Keratinocyte (primary cell): Measurements from ENCODE around the gene NAA10. TPM values are rescaled to one million over a fixed set of nuclear protein-coding genes. Genes with fewer than 3 reads are reported as not detected.

Source experiments
- DNase-seq: peaks from one replicate; pipeline ENCODE4 v3.0.0-alpha.2; 2011; ENCODE audit warnings: low read depth, missing footprints, low spot score
- FAIRE-seq: peaks from 2 replicates; lab custom pipeline; 2011; peaks lifted over from hg19 to GRCh38; lab: Jason Lieb, UNC
- H2AFZ ChIP-seq: 2 replicates; pipeline ENCODE4 v1.6.0; 2012; ENCODE audit warnings: low read length, control low read depth, inconsistent platforms; ENCODE audit not compliant: control insufficient read depth
- H3K27ac ChIP-seq: 2 replicates; pipeline ENCODE4 v1.5.1; 2011; ENCODE audit warnings: low read length; ENCODE audit not compliant: control insufficient read depth, insufficient read depth
- H3K27me3 ChIP-seq: 3 replicates; pipeline ENCODE4 v1.6.0; 2011; ENCODE audit warnings: low read length; ENCODE audit not compliant: control insufficient read depth, insufficient read depth; ENCODE audit errors: extremely low read depth
- H3K36me3 ChIP-seq, 2 experiments: 2 replicates in 1 of 2; 3 replicates in 1 of 2; pipeline ENCODE4 v1.5.1; 2011; ENCODE audit warnings: low read length in 2 of 2, mild to moderate bottlenecking in 1 of 2; ENCODE audit not compliant: control insufficient read depth in 2 of 2, insufficient read depth in 2 of 2; ENCODE audit errors: extremely low read depth in 1 of 2
- H3K4me1 ChIP-seq: 3 replicates; pipeline ENCODE4 v1.5.1; 2011; ENCODE audit warnings: low read length; ENCODE audit not compliant: control insufficient read depth, insufficient read depth; ENCODE audit errors: extremely low read depth
- H3K4me2 ChIP-seq: 3 replicates; pipeline ENCODE4 v1.6.0; 2011; ENCODE audit warnings: low read depth, low read length; ENCODE audit not compliant: control insufficient read depth, insufficient read depth; ENCODE audit errors: extremely low read depth
- H3K4me3 ChIP-seq, 3 experiments: fragments of 200-600 bp in 1 of 3; sonication (generic) in 1 of 3; 2 replicates in 2 of 3; 3 replicates in 1 of 3; pipeline ENCODE4 v1.5.1; 2011 to 2016; ENCODE audit warnings: low read length in 3 of 3, mild to moderate bottlenecking in 3 of 3, control low read depth in 2 of 3, inconsistent platforms in 1 of 3, low read depth in 1 of 3, mixed read lengths in 1 of 3, mixed run types in 1 of 3, moderate library complexity in 1 of 3; ENCODE audit not compliant: control insufficient read depth in 2 of 3, insufficient read depth in 2 of 3; ENCODE audit errors: extremely low read depth in 1 of 3
- H3K79me2 ChIP-seq: 2 replicates; pipeline ENCODE4 v1.6.0; 2012; ENCODE audit warnings: low read length; ENCODE audit not compliant: control insufficient read depth, insufficient read depth
- H3K9ac ChIP-seq: 3 replicates; pipeline ENCODE4 v1.6.0; 2011; ENCODE audit warnings: low read length; ENCODE audit not compliant: control insufficient read depth, insufficient read depth; ENCODE audit errors: extremely low read depth
- H3K9me1 ChIP-seq: 3 replicates; pipeline ENCODE4 v1.6.0; 2011; ENCODE audit warnings: low read length; ENCODE audit not compliant: control insufficient read depth, insufficient read depth; ENCODE audit errors: extremely low read depth
- H3K9me3 ChIP-seq: 2 replicates; pipeline ENCODE4 v1.5.1; 2012; ENCODE audit warnings: low read depth, low read length; ENCODE audit not compliant: control insufficient read depth
- H4K20me1 ChIP-seq: 3 replicates; pipeline ENCODE4 v1.6.0; 2011; ENCODE audit warnings: low read length; ENCODE audit not compliant: control insufficient read depth, insufficient read depth; ENCODE audit errors: extremely low read depth
- EZH2 ChIP-seq: IDR thresholded peaks from one replicate; pipeline ENCODE4 v1.6.1; 2012; ENCODE audit warnings: inconsistent platforms, mild to moderate bottlenecking, low read length, moderate library complexity
- dilution Hi-C: fragments of 300-500 bp; cut with MboI; formaldehyde crosslinking; loops from one replicate; pipeline ENCODE4 v1.7.0; 2020; ENCODE audit warnings: low sequenced_read_pairs; ENCODE audit not compliant: extremely low pct_ligation_motif_present
- polyA plus RNA-seq, 5 experiments: library from polyadenylated mRNA; depleted of rRNA in 3 of 5; stranded (reverse) in 3 of 5; stranded (forward) in 1 of 5; unstranded in 1 of 5; fragments of >200 nt; gene quantifications; 1 replicate in 1 of 5; 2 replicates in 3 of 5; 3 replicates in 1 of 5; pipeline versions ENCODE4 v1.2.1 to v1.2.3, GENCODE V29; 2011 to 2012; ENCODE audit warnings: missing spikeins in 2 of 5, low read depth in 1 of 5, low replicate concordance in 1 of 5
- TF ChIP-seq, protein P1 (sequence below), 3 experiments: IDR thresholded peaks in 1 of 3; conservative IDR thresholded peaks in 1 of 3; optimal IDR thresholded peaks in 1 of 3; 2 replicates in 2 of 3; 3 replicates in 1 of 3; pipeline versions ENCODE3 to v1.5.1; 2011; ENCODE audit warnings: low read length in 3 of 3, mild to moderate bottlenecking in 3 of 3, moderate library complexity in 2 of 3, control low read depth in 1 of 3, inconsistent platforms in 1 of 3; ENCODE audit not compliant: insufficient read depth in 2 of 3; ENCODE audit errors: extremely low read depth in 1 of 3

NAA10 gene
- polyA plus RNA-seq, 1 donor (not counting 4 experiments of a cell fraction or from before 2014, with no cell fraction given), result 103 TPM

DNA sequence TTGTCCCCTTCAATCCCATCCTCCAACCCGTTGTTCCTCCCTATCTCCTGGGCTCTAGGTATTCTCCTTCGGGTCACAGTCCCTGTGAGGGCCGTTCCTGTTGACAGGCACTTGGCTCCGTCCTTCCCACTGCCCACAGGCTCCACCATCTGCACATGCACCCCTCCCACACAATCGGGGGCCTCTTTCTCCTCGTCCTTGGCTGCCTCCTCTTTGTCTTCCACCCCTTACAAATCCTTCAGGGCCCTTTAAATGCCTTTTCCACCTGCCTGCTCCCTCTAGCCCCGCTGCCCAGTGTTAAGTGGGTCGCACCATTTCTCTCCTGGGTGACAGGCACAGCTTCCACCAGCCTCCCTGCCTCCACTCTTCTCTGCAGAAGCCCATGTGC is 33.1 kb downstream of the NAA10 start:
- no peaks in the 10 kb centered on the region for H3K9me1 ChIP-seq
- FAIRE-seq (no peak), DNase-seq (no peak)
- dilution Hi-C loops, result no loop called here
- H4K20me1 ChIP-seq, result no peaks in the 10 kb centered on the region
- no peaks in the 10 kb centered on the region for H3K79me2 ChIP-seq
- no peaks in the 10 kb centered on the region for H3K36me3 ChIP-seq
- no peaks in the 10 kb centered on the region for H3K9me3 ChIP-seq
- TF ChIP-seq, protein P1, sequence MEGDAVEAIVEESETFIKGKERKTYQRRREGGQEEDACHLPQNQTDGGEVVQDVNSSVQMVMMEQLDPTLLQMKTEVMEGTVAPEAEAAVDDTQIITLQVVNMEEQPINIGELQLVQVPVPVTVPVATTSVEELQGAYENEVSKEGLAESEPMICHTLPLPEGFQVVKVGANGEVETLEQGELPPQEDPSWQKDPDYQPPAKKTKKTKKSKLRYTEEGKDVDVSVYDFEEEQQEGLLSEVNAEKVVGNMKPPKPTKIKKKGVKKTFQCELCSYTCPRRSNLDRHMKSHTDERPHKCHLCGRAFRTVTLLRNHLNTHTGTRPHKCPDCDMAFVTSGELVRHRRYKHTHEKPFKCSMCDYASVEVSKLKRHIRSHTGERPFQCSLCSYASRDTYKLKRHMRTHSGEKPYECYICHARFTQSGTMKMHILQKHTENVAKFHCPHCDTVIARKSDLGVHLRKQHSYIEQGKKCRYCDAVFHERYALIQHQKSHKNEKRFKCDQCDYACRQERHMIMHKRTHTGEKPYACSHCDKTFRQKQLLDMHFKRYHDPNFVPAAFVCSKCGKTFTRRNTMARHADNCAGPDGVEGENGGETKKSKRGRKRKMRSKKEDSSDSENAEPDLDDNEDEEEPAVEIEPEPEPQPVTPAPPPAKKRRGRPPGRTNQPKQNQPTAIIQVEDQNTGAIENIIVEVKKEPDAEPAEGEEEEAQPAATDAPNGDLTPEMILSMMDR (optimal IDR thresholded peaks at IDR 0.05 in 1 of 3, IDR thresholded peaks at IDR 0.05 in 1 of 3, conservative IDR thresholded peaks at IDR 0.05 in 1 of 3; ENCODE audit: extremely low read depth in 1 of 3, insufficient read depth in 2 of 3, low read length in 3 of 3), result no peak
- no peak for TF ChIP-seq EZH2
- H3K27ac ChIP-seq, result no peak overlapping the region
- no peaks in the 10 kb centered on the region for H3K27me3 ChIP-seq
- H3K4me3 ChIP-seq, result no peak overlapping the region
- H3K4me2 ChIP-seq, result no peak overlapping the region
- no peak overlapping the region for H3K9ac ChIP-seq
- H3K4me1 ChIP-seq, result peaks cover 8% of the 10 kb centered on the region
- no peak overlapping the region for H2AFZ ChIP-seq

DNA sequence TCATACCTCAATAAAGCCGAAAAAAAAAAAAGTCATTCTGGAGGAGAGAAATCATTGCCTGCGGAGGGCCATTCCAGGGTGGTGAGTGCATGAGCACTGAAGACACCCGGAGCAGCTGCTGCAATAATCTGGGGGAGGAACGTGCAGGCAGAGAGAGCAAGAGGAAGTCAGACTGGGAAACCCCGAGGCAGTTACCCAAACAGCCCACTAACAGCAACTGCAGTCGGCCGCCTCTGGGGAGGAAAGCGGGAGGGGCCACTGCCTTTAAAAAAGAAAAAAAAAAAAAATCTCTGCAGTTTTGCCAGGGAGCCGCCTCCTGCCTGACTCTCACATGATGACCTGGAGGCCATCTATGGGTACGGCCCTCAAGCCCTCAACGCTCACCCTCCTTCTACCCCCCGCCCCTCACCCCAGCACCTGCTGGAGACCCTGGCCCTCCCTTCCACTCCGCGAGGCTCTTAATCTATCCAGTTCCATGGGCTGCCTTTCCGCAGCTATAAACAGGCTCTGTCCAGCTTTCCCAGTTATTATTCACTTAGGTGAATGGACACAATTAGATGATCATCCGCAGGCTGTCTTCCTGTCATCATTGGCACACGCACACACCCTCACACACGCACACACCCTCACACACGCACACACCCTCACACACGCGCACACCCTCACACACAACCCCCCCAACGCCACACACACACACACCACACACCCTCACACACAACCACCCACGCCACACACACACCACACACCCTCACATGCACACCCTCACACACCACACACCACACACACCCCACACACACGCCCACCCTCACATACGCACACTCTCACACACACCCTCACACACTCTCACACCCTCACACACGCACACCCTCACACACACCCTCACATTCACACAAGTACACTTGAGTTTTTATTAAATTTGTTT is 33.7 kb downstream of the NAA10 start:
- no peak for FAIRE-seq
- no peak for TF ChIP-seq EZH2
- TF ChIP-seq, protein P1 (optimal IDR thresholded peaks at IDR 0.05 in 1 of 3, IDR thresholded peaks at IDR 0.05 in 1 of 3, conservative IDR thresholded peaks at IDR 0.05 in 1 of 3; ENCODE audit: extremely low read depth in 1 of 3, insufficient read depth in 2 of 3, low read length in 3 of 3), result no peak
- peaks cover 8% of the 10 kb centered on the region for H3K4me1 ChIP-seq
- H4K20me1 ChIP-seq, result no peaks in the 10 kb centered on the region
- no peaks in the 10 kb centered on the region for H3K27me3 ChIP-seq
- H3K79me2 ChIP-seq, result no peaks in the 10 kb centered on the region
- H3K9me3 ChIP-seq, result no peaks in the 10 kb centered on the region
- H3K36me3 ChIP-seq, result no peaks in the 10 kb centered on the region
- dilution Hi-C loops, result no loop called here
- no peak overlapping the region for H3K27ac ChIP-seq
- H3K9ac ChIP-seq, result no peak overlapping the region
- H3K4me2 ChIP-seq, result peak overlapping the region; percentile 32
- peak; percentile 60 for DNase-seq
- H3K4me3 ChIP-seq, result no peak overlapping the region
- H3K9me1 ChIP-seq, result no peaks in the 10 kb centered on the region
- no peak overlapping the region for H2AFZ ChIP-seq
